ENCODE measurements around the gene ZNF195.
"Not testable (repeated sequence)": the region's sequence is repeated elsewhere in the genome, so short reads cannot be mapped to it uniquely, and the experiment has no call there.

ZNF195 gene

DNA sequence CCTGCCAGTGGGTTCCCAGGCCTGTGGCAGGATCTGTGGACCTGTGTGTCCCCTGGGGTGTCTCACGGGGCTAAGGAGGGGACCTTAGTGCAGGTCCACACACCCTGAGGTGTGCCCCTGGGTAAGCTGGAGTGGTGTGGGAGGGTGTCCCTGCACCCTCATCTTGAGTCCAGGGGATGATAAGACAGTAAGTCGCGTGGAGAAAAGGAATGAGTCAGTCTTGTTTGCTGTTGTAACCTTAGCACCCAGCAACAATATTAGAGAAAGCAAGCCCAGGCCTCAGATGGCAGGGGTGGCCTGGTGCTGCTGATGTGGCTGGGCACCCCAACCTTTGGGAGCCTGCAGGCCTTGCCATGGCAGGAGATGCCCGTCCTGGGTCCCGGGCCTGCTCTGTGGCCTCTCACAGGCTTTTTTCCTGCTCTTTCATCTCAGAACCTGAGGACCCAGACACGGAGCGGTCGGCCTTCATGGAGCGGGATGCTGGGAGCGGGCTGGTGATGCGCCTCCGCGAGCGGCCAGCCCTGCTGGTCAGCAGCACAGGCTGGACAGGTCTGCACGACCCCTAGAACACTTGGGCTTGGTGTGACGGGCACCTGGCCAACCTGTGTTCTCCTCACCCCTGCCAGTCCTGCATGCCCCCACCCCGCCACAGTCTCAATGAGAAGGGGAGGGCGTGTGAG, 23.4 kb upstream of the ZNF195 start:
- DNase-seq = not testable (repeated sequence)

DNA sequence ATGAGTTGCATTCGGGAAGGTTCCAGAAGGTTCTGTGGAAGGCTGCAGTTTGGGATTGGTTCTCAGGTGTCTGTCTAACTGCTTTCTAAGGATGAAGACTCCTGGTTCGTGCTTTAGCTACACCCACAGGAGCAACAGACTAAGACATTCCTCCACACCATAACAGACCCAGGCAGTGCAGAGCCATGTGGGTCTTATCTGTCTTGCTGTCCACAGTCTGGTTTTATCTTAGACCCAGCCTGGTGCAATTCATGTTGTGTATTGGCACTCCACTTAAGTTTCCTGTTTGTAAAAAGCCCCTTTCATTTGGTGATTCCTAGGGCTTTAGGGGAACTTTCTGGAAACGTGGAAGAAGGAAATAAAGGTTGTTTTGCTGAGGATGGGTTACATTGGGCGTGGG, 22.1 kb upstream of the ZNF195 start:
- DNase-seq = not testable (repeated sequence)

DNA sequence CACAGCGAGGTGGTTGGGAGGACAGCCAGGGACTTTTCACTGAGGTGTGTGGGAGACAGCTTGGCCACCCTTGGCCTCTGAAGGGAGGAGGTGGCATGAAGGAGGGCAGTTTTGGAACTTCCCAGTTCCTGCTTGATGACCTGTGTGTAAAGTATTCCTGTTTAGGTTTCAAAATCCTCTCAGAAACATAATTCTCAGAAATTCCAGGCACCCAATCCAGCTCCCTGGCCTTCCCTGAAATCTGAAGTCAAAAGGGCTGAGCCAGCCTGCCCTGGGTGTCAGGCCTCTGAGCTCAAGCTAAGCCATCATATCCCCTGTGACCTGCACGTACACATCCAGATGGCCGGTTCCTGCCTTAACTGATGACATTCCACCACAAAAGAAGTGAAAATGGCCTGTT, 19.6 kb upstream of the ZNF195 start:
- not testable (repeated sequence) for DNase-seq

DNA sequence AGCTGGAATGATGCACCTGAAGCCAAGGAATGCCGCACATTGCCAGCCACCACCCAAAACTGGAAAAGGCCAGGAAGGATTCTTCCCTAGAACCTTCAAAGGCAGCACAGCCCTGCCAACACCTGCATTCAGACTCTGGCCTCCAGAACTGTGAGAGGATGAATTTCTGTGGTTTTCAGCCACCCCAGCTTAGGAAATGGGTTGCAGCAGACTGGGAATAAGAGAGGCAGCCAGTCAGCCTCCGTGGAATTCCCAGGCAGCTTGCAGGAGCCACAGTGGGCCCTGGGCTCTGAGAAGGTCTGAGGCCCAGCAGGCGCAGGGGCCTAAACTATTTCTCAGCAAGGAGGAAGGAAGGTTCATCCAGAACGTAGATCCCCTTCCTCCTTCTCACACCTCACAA, 19.2 kb upstream of the ZNF195 start:
- not testable (repeated sequence) for DNase-seq

DNA sequence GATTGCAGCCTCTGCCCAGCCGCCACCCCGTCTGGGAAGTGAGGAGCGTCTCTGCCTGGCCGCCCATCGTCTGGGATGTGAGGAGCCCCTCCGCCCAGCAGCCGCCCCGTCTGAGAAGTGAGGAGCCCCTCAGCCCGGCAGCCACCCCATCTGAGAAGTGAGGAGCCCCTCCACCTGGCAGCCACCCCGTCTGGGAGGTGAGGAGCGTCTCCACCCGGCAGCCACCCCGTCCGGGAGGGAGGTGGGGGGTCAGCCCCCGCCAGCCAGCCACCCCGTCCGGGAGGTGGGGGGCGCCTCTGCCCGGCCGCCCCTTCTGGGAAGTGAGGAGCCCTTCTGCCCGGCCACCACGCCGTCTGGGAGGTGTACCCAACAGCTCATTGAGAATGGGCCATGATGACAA, 18.3 kb upstream of the ZNF195 start:
- DNase-seq = not testable (repeated sequence)

DNA sequence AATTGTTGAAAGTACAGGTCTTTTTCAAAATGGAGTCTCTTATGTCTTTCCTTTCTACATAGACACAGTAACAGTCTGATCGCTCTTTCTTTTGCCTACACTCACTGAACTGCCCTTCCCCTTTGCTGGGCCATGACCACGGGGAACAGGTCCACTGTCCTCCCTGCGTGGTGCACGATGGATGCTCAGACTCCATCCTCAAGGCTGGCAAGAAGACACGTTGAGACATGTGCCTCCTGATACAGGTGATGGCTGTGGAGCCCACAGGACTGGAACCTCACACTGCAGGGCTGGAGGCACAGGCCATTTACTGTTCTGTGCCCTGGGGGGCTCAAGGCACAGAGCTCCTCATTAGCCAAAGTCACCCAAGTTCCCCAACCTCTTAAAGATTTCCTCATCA, 16.5 kb upstream of the ZNF195 start:
- not testable (repeated sequence) for DNase-seq

DNA sequence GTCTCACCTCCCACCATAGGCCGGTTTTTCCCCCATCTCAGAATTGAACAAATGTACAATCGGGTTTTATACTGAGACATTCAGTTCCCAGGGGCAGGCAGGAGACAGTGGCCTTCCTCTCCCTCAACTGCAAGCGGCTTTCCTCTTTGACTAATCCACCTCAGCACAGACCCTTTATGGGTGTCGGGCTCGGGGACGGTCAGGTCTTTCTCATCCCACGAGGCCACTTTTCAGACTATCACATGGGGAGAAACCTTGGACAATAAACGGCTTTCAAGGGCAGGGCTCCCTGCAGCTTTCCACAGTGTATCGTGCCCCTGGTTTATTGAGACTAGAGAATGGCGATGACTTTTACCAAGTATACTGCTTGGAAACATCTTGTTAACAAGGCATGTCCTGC, 16.0 kb upstream of the ZNF195 start:
- DNase-seq = not testable (repeated sequence)

DNA sequence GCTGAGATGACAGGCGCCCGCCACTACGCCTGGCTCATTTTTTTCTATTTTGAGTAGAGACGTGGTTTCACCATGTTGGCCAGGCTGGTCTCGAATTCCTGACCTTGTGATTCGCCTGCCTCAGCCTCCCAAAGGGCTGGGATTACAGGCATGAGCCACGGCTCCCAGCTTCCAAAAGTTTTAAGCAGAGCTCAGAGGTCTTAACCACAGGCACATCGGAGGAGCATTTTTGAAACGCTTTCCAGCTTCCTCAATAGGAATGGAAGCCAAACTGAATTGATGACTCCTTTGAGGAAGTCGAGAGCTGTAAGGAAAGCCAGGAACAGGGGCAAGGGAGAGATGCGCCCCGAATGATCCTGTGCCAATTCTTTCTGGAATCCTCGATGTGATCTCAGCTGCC, 14.5 kb upstream of the ZNF195 start:
- DNase-seq = not testable (repeated sequence)

DNA sequence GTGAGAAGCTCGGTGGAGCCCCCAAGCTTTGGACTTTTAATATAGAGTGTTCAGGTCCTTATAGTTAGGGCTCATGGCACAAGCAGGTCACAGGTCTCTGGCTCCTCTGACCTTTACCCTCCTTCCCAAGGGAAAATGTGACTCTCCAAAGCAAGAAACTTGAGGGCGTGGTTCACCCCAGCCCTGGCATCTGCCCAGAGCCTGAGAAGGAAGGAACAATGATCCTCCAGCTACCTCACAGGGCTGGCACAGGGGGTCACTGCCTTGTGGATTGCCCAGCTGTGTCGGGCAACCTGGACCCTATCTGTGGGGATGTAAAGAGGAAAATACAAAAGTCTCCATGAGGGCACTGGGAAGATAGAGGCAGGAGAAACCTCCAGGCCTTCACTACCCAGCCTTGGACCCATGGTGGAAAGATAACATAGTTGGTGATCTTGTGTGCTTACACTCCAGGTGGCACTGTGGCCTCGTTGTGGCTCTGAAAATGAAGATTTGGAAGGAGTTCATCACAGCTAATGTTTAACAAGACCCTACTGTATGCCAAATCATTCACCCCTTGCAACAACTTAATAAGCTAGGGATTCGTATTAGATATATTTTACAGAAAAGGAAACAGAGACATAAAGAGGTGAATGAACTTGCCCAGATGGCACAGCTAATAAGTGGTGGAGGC, 3.8 kb upstream of the ZNF195 start:
- no peak for DNase-seq

DNA sequence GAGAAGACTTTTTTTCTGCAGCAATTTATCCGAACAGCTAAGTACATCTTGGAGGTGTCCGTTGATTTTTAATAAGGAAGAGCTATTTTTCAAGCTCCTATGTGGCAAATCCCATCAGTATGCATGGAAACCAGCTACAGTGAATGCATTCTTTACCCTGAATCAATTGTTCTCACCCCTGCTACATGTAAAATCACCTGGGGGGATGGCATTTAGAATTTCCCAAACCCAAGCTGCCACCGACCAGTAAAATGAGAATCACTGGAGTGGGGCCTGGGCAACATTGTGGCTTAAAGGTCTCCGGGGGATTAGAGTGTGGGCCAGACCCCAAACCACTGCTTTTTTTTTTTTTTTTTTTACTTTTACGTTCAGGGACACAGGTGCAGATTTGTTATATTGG, 2.8 kb upstream of the ZNF195 start:
- no peak for DNase-seq

DNA sequence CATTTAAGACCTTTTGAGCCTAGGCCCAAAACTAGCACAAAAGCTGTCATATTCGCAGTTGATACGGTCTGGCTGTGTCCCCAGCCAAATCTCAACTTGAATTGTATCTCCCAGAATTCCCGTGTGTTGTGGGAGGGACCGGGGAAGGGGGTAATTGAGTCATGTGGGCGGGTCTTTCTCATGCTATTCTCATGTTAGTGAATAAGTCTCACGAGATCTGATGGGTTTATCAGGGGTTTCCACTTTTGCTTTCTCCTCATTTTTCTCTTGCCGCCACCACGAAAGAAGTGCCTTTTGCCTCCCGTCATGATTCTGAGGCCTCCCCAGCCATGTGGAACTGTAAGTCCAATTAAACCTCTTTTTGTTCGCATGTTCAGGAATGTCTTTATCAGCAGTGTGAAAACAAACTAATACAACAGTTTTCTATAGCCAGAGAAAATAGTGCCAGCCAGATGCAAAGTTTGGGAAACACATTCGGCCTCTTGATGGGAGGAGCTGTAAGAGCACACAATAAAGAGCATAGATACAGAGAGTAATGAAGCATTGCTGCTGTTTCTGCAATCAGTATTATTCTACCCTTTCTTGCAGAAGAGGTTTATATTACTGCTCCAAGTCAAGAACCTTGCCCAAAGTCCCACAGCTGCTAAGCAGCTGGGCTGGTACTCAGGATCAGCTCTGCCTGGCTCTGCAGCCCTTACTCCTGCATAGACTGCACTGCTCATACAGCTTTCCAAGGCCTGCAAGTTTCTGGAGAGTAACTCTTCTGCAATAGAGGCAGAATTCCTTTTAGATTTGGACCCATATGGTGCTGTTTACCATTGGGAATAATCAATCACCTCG, 2.0 kb upstream of the ZNF195 start:
- no peak for DNase-seq

DNA sequence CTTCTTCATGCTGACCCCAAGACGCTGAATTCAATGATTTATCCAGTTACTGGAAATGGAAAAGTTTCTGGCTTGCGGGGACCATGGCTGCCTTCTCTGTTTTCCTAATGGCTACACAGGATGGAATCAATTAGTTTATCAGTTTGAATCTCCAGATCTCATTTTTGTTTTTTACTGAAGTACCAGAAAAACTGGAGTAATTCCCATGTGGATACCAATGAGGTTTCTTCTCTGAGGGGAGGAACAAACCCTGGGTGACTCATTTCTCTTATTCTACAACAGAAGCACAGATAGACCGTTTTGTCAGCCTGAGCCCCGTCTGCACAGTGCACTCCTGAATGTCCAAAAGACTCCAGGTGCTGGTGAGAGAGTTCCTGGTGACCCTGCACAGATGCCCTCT, 3.4 kb downstream of the ZNF195 start:
- DNase-seq = no peak

DNA sequence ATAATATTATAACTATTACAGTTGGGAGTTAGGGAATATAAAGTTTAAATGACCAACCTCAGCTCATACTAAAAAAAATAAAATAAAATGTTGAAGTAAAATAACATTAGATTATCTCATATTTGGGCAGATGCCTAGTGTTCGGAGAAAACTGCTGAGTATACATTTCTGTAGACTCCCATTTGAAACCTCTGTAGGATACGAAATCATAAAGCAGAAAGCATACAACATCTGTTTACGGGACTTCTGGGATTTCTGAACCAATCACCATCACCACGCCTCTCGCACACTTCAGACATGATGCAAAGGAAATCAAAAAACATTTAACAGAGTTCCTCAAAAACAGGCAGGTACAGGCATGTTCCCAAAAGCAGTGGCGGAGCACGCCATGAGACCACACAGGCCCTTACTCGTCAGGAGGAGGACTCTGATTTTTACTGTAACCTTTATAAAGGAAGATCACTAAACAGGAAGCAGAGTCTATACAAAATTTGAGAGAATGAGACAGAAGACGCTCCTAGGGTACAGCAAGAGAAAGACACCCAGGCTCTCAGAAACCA, 8.6 kb downstream of the ZNF195 start:
- no peak for DNase-seq

DNA sequence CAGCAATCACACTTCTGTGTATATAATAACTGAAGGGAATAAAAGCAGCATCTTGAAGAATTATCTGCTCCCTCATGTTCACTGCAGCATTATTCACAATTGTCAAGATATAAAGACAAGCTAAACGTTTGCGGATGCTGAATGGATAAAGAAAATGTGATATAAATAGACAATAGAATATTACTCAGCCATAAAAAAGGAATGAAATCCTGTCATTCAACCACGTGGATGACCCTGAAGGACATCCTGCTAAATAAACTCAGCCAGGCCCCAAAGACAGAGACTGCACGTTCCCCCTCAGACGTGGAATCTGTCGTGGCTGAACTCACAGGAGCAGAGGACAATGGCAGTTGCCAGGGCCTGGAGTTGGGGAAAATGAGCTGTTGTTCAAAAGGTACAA, 9.6 kb downstream of the ZNF195 start:
- no peak for DNase-seq

DNA sequence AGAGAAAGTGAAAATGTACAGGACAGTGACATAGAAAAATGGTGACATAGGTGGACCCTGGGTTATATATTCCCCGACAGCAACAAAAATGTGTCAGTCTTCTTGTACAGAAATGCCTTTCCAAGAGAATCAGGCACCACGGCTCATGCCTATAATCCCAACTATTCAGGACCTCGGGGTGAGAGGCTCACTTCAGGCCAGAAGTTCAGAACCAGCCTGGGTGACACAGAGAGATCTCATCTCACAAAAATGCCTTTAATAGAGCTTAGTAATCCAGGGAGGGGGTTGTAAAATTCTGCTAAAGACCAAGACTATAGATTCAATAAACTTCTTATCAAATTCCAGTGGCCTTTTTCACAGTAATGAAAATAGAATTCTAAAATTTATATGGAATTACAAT, 10.7 kb downstream of the ZNF195 start:
- no peak for DNase-seq

DNA sequence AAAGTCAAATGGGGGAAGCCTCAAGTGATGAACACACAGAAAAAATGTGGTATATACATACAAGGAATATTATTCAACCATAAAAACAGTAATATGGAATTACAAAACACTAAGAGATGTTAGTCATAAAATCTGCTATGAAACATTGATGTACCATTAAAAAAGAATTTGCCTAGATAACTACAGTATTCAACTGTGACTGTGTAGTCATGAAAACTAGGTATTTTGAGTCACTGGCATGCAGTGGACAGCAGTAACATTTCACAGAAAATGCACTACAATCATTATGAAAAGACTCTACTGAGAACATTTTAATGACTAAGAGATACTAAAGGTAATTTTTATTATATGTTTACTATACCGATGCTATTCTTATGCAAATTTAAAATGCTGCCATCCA, 11.7 kb downstream of the ZNF195 start:
- no peak for DNase-seq

DNA sequence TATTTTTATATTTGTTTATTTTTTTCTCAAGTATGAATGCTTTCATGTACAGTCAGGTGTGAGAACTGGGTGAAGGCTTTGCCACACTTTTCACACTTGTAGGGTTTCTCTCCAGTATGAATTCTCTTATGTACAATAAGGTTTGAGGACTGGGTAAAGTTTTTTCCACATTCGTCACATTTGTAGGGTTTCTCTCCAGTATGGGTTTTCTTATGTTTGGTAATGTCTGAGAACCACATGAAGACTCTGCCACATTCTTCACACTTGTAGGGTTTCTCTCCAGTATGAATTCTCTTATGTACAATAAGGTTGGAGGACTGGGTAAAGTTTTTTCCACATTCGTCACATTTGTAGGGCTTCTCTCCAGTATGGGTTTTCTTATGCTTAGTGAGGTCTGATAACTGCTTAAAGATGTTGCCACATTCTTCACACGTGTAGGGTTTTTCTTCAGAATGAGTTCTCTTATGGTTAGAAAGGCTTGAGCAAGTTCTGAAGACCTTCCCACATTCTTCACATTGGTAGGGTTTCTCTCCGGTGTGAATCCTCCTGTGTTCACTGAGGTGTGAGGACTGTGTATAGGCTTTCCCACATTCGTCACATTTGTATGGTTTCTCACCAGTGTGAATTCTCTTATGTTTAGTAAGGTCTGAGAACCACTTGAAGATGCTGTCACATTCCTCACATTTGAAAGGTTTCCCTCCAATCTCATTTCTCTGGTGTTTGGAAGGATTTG, 19.7 kb downstream of the ZNF195 start:
- DNase-seq = no peak

DNA sequence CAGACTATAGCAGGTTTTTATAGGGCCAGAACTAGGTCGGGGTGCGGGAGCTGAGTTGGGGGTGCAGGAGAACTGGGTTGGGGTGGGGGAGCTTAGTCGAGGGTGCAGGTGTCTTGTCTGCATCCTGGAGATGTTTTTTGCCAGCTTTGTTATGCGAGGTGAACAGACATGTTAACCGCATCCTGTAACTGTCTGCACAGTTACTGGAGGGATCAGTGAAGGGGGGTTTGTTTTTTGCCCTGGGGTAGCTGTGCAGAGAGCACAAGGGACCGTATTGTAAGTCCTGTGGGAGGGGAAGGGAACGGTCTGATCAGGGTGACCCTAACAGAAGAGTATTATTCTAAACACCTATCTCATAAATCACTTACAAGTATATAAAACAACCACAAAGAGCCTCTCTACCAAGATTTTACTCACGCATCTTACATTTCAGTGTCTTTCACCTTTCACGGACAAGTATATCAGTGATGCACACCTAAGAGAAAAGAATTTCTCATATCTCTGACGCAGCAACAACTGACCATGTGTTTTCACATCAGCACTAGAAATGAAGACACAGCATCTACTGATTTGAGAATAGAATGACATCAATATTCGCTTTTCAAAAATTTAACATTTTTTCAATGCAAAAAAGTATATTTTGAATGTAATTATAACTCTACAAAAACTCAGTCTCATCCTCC, 20.8 kb downstream of the ZNF195 start:
- DNase-seq = no peak

DNA sequence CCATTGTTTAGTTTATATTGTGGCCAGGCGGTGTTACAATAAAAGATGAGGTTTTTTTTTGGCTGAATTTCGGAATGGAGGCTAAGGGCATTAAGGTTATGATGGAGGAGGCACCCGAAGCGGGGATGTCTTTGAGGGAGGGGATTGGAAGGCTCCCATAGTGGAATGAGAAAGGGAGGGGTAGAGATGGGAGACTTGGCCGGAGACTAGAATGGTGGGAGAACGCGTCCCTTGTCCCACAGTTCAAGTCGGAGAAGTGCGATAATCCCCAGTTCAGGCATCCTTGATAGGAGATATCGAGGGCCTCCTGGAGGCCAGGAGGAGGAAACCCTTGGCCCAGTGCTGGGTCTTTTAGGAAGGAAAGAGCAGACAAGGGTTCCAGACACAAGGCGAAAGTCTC, 21.6 kb downstream of the ZNF195 start:
- no peak for DNase-seq

DNA sequence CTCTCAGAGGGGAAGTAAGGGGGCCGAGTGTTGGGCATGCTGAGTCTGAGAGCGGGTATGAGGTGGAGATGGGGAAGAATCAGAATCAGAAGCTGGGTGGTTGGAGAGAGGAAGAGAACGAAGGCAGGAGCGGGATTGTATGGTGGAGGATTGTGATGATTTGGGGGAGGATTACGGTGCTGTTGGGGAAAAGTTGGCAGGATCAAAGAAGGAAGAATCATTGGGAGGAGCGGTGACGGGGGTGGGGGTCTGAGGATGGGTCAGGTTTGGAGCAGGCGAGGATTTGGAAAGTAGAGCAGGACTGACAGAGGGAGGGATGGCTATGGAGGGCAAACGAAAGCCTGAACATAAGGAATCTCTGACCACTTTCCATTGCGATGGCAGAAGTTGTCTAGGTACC, 22.1 kb downstream of the ZNF195 start:
- no peak for DNase-seq

DNA sequence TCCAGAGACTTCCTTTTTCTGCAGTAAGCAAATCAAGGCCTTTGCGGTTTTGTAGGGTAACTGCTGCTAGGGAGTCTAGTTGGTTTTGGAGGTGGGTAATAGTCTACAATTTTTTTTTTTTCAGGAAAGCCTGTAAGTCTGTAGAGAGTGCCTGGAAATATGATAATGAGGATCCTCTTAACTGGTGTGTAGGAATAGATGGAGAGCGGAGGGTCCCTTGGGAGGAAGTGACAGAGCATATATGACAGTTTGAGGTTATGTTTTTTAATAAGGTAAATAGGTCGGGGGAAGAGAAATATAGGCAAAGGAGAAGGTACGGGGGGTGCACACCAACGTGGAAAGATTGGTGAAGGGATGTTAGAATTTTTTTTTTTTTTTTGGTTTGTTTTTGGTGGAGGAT, 25.9 kb downstream of the ZNF195 start:
- DNase-seq = no peak

DNA sequence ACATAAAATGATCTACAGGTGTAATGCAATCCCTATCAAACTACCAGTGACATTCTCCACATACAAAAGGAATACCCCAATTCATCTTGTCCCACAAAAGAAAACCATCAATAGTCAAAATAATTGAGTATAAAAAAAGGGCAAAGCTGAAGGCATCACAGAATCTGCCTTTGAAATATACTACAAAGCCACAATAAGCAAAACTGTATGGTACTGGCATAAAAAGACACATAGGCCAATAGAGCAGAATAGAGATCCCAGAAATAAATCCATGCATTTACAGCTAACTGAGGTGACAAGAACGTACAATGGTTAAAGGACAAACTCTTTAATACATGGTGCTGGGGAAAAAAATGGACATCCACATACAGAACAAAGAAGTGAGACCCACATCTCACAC, 31.8 kb downstream of the ZNF195 start:
- no peak for DNase-seq

All from femur (tissue), 1 donor.